Right lobe of liver (tissue), 4 donors: ENCODE results near the gene NIPAL1.

Experiments used
- POLR2A ChIP-seq: fragments of 450-650 bp; IDR thresholded peaks from one replicate; pipeline ENCODE4 v1.6.1; 2017; ENCODE audit warnings: antibody characterized with exemption, mild to moderate bottlenecking
- TF ChIP-seq, protein P1 (sequence below), 4 donors: fragments of 200-600 bp in 3 of 4; fragments of 450-650 bp in 1 of 4; IDR thresholded peaks; one replicate each; pipeline versions ENCODE4 v1.5.1 to v1.8.0; 2016 to 2022; ENCODE audit warnings: antibody characterized with exemption in 4 of 4, mild to moderate bottlenecking in 2 of 4
- donor health status: DM: no; HTN: no; CAD: no.
- donor health status: DM: no; HTN: no; CAD: no.
- donor health status: DM: no; HTN: yes; CAD: no.

DNA sequence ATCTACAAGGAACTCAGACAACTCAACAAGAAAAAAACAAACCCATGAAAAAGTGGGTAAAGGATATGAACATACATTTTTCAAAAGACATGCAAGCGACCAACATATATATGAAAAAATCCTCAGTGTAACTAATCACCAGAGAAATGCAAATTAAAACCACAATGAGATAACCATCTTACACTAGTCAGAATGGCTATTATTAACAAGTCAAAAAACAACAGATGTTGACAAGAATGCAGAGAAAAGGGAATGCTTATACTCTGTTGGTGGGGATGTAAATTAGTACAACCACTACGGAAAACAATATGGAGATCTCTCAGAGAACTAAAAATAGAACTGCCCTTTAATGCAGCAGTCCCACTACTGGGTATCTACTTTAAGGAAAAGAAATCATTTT is 12.1 kb downstream of the NIPAL1 start:
- TF ChIP-seq, protein P1, sequence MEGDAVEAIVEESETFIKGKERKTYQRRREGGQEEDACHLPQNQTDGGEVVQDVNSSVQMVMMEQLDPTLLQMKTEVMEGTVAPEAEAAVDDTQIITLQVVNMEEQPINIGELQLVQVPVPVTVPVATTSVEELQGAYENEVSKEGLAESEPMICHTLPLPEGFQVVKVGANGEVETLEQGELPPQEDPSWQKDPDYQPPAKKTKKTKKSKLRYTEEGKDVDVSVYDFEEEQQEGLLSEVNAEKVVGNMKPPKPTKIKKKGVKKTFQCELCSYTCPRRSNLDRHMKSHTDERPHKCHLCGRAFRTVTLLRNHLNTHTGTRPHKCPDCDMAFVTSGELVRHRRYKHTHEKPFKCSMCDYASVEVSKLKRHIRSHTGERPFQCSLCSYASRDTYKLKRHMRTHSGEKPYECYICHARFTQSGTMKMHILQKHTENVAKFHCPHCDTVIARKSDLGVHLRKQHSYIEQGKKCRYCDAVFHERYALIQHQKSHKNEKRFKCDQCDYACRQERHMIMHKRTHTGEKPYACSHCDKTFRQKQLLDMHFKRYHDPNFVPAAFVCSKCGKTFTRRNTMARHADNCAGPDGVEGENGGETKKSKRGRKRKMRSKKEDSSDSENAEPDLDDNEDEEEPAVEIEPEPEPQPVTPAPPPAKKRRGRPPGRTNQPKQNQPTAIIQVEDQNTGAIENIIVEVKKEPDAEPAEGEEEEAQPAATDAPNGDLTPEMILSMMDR (IDR thresholded peaks at IDR 0.05) = no peak
- TF ChIP-seq POLR2A = no peak
